HG02840 (cell line): ENCODE results near the gene CHST9.
"Not testable (repeated sequence)": the region's sequence is repeated elsewhere in the genome, so short reads cannot be mapped to it uniquely, and the experiment has no call there.

Source experiments
- ATAC-seq: cut with Tn5 transposase; IDR thresholded peaks from one replicate; pipeline ENCODE4 v1.9.1; 2021; ENCODE audit warnings: mild to moderate bottlenecking, moderate library complexity, moderate number of reproducible peaks; ENCODE audit not compliant: unreplicated experiment, low FRiP score

The CHST9 gene

DNA sequence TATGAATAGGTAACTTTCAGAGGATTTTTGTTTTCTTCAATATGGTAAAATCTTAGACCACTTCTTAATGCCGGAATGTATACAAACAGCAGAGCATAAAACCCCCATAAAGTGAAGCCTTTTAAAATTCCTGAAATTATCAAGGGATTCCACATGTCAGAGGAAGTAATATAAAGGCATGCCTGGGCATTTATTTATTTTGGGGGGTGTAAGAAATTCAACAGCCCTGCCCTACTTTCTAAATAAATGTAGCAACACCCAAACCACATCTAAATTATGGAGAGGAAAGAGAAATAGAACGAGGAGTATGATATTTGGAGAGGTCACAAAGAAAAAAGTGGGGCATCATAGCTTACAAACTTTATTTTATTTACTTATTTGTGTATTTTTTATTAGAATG, 9.9 kb downstream of the CHST9 start:
- no peak for ATAC-seq

DNA sequence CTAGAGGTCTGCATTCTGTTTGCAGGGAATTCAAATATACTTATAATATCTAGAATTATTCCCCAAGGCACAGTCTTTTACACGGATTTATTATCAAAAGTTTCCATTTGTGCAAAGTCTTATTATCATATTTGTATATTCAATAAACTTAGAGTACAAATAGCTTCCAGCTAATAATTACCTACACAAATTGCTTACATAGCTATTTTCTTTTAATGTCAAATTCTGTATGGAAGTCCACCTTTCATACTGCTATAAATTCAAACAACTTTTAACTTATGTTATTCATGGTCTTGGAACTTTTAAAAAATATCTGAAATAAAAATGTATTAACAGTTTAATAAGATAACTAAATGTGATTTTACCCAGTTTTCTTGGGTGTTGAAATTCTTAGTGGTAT, 13.1 kb downstream of the CHST9 start:
- ATAC-seq, result no peak

DNA sequence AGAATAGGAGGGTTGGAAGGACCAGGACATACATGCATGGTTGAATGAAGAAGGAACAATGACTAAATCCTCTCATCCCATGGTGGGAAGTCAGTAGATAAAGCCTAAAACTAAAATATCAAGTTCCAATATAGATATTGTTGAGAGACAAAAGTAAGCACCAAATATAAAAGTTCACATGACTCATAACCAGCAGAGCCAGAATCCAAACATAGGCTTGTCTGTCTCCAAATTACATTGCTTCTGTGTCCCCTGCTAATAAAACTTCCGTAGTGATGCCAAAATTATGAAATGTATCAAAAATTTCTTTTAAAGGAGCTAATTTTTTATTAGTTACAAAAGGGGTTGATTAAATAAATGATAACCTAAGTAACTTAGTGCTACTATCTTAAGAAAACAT, 19.7 kb downstream of the CHST9 start:
- no peak for ATAC-seq

- no peak for ATAC-seq
These were observed 20.2 kb downstream of the CHST9 start for GRCh38 chr18:27164905-27165304.

DNA sequence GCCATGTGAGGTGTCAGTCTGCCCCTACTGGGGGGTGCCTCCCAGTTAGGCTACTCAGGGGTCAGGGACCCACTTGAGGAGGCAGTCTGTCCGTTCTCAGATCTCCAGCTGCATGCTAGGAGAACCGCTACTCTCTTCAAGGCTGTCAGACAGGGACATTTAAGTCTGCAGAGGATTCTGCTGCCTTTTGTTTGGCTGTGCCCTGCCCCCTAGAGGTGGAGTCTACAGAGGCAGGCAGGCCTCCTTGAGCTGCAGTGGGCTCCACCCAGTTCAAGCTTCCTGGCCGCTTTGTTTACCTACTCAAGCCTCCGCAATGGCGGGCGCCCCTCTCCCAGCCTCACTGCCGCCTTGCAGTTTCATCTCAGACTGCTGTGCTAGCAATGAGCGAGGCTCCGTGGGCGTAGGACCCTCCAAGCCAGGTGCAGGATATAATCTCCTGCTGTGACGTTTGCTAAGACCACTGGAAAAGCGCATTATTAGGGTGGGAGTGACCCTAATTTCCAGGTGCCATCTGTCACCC, 21.9 kb downstream of the CHST9 start:
- ATAC-seq, result not testable (repeated sequence)

- ATAC-seq, result not testable (repeated sequence)
These were observed 35.9 kb downstream of the CHST9 start for GRCh38 chr18:27149240-27149639.

DNA sequence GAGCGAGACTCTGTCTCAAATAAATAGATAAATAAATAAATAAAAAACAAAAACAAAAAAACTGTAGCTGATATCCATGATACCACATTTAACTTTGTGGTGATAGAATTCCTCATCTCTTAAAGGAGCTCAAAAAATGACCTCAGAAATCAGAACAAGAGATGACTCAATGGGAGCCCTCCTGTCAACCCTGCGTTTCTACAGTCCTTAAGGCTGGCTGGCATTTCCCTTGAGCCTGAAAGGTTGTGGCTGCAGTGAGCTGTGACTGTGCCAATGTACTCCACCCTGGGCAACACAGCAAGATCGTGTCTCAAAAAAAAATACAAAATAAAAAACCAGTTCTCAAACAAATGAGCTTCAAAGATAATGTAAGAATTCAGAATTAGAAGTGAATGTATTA, 40.4 kb downstream of the CHST9 start:
- no peak for ATAC-seq

GRCh38 chr18:27143580-27144287, 41.4 kb downstream of the CHST9 start:
- no peak for ATAC-seq

DNA sequence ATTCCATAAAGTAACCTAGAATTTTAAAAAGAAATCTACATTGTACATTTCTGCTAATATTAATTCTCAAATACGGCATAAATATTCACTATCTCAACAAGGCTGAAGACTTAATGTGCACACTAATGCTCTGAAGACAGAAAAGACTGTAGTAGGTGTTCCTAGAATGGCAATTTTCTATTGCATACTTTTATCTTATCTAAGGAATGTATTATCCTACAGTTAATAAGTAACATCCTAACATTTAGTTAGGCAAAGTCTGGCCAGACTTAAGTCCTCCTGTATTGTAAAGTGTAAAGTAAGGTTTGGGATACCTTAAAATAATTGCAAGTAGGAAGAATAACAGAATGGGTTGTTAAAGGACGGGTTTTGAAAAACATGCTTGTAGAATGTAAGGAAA, 42.2 kb downstream of the CHST9 start:
- ATAC-seq, result no peak

DNA sequence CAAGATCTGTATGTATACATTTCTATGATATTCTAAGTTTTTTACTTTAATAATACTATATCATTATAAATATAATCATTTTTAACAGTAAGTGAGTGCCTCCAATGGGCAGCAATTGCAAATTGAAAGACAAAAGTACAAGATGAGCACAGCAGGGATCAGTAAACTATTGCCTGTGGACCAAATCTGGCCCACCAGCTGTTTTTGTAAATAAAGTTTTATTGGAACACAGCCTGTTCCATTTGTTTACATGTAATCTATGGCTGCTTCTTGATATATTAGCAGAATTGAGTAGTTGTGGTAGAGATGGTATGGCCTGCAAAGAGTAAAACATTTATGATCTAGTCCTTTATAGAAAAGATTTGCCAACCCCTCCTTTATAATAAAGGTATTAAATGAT, 43.2 kb downstream of the CHST9 start:
- ATAC-seq, result no peak

- ATAC-seq, result no peak
These were observed 47.0 kb downstream of the CHST9 start for GRCh38 chr18:27138079-27138478.

DNA sequence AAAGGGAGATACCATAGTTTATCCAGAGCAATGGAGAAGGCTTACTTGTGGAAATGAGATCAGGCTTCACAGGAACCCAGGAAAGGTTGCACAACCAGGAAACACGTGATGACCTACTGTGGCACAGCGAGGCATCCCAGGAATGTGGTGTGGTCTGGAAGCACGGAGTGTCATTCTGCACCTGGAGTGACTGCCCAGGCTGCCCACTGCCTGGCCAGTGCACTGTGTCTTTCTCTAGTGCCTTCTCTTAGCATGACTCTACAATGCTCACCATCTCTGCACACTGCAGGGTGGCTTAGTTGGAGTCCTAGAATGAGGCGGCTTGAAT, 48.9 kb downstream of the CHST9 start:
- no peak for ATAC-seq

- ATAC-seq, result no peak
These were observed 49.5 kb downstream of the CHST9 start for GRCh38 chr18:27135504-27136207.

DNA sequence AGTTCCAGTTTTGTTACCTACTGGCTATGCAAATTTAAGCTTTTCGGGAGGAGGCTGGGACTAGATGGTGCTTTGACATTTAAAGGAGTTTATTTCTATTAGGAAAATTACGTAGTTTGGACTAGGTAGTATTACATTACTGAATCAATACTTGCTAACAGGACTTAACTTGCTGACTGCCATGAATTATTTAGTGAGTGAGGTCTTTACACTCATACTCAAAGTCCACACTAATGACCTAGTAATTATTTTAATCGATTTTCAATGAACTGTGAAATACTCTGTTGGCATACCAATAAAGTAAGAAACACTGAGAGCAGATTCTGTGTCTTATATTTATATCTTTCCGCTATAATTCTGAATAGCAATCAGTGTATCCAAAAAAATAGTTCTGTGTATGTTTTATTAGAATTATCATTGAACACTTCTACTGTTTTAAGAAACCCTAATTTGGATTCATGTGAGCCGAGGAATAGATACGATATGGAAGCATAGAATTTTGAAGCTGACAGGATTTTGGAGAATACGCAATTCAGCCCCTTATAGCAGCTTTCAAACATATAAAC, 55.0 kb downstream of the CHST9 start:
- no peak for ATAC-seq

GRCh38 chr18:27124196-27124595, 60.9 kb downstream of the CHST9 start:
- no peak for ATAC-seq

GRCh38 chr18:27121108-27121507, 64.0 kb downstream of the CHST9 start:
- no peak for ATAC-seq

GRCh38 chr18:27120246-27120645, 64.9 kb downstream of the CHST9 start:
- ATAC-seq, result no peak

GRCh38 chr18:27118973-27119372, 66.1 kb downstream of the CHST9 start:
- no peak for ATAC-seq

- no peak for ATAC-seq
These were observed 70.3 kb downstream of the CHST9 start for GRCh38 chr18:27114842-27115241.

- no peak for ATAC-seq
These were observed 71.8 kb downstream of the CHST9 start for GRCh38 chr18:27113358-27113757.

- no peak for ATAC-seq
These were observed 74.8 kb downstream of the CHST9 start for GRCh38 chr18:27110319-27110718.

DNA sequence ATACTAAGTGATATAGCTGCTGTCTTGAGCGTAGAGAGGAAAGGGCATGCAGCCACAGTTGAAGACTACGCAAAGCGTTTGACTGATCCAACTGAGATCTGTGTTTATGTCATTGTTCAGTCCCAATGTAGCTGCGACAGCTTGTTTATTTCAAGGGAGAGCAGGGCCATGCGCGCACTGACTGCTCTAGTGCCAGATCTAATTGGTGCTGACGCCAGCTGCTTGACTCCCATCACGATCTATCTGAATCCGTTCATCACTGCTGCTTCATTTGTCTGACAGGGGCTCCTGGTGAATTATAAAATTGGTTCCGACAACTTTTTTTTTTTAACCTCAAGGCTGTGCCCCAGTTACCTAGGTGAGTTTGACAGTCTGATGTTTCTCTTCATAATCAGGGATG, 75.7 kb downstream of the CHST9 start:
- no peak for ATAC-seq
